Endometrial microvascular endothelial cells (primary cell): ENCODE measurements around the gene DIP2B. TPM values are rescaled to one million over a fixed set of nuclear protein-coding genes. Genes with fewer than 3 reads are reported as not detected.

Experiments used
- in situ Hi-C: cut with HindIII; loops from 2 replicates; pipeline ENCODE4 v1.10.0; 2017; ENCODE audit warnings: low sequenced_read_pairs, low pct_unique_long_range_greater_than_20kb; ENCODE audit errors: inconsistent ontology term
- total RNA-seq: library from RNA; depleted of rRNA; stranded (reverse); fragments of >200 nt; gene quantifications from one replicate; pipeline ENCODE4 v1.2.3, GENCODE V29; 2015; ENCODE audit errors: inconsistent ontology term

DIP2B gene
- total RNA-seq, 1 donor from 2014 or later, result 21.0 TPM

- in situ Hi-C loops, result no loop called here
These were observed 64.5 kb downstream of the DIP2B start for GRCh38 chr12:50569321-50569720.

DNA sequence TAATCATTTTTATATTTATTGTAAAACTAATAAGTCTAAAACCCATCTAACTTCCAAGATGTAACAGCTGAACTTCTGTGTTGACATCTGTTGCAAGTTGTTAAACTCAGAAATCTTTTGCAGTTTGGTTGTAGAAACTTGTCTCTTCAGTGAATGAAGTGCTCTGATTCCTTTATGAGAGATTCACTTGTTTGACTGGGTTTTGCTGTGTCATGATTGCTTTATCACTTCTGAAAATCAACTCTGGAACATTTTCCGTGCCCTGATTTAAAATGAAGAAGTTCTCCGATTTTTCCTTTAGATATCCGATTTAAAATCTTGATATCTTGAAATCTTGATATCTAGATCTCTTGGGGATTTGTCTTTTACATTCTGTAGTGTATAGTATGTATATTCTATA is 65.1 kb downstream of the DIP2B start:
- in situ Hi-C loops, result no loop called here

- in situ Hi-C loops, result no loop called here
These were observed 67.0 kb downstream of the DIP2B start for GRCh38 chr12:50571786-50572185.

- in situ Hi-C loops, result no loop called here
These were observed 67.5 kb downstream of the DIP2B start for GRCh38 chr12:50572287-50572686.

GRCh38 chr12:50572760-50573159 is 68.0 kb downstream of the DIP2B start:
- in situ Hi-C loops, result no loop called here

- in situ Hi-C loops, result no loop called here
These were observed 68.5 kb downstream of the DIP2B start for GRCh38 chr12:50573271-50573670.

DNA sequence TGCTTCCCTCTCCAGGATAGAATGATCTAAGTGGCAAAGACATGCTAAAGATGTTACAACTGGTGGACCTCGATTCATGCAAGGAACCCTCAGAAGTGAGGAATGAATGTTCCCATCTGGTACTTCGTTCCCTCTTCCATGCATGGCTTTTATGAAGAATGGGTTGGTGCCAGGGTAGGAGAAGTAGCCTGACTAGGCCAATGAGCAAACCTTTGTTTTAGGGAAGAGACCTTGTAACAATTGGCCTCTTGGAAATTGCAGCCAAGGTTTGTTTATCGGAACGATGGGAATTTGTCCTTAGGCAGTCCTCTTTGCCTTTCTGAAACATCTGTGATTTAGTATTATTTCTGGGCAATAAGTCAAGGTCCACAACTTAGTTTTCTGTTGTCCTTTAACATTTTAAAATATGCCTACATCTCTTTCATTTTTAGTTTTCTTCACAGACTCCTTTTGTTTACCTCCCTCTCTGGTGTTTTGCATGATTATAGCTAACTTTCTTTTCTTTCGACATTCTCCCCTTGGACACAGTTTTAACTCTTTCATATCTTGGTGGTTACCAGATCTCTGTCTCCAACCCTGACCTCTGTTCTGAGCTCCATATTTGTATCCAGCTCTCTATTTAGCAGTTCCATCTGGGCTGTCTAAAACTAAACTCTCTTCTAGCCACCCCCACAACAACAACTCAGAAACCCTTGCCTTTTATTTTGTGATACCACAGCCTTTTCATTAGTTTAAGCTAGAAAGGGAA is 70.0 kb downstream of the DIP2B start:
- in situ Hi-C loops, result no loop called here

GRCh38 chr12:50579757-50580267 is 75.0 kb downstream of the DIP2B start:
- in situ Hi-C loops, result no loop called here

DNA sequence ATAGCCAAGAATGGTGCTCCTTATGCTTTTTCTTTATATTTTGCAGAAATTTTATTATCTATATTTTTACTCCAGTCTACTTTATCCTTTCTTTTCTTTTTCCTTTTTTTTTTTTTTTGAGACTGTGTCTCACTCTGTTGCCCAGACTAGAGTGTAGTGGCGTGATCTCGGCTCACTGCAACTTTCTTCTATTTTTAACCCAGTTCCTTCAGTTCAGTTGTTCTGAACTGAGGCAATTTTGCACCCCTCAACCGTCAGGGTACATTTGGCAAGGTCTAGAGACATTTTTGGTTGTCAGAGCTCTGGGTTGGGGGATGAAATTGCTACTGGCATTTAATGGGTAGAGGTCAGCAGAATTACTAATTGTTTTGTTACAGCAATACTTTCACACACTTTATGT is 75.7 kb downstream of the DIP2B start:
- in situ Hi-C loops, result no loop called here

DNA sequence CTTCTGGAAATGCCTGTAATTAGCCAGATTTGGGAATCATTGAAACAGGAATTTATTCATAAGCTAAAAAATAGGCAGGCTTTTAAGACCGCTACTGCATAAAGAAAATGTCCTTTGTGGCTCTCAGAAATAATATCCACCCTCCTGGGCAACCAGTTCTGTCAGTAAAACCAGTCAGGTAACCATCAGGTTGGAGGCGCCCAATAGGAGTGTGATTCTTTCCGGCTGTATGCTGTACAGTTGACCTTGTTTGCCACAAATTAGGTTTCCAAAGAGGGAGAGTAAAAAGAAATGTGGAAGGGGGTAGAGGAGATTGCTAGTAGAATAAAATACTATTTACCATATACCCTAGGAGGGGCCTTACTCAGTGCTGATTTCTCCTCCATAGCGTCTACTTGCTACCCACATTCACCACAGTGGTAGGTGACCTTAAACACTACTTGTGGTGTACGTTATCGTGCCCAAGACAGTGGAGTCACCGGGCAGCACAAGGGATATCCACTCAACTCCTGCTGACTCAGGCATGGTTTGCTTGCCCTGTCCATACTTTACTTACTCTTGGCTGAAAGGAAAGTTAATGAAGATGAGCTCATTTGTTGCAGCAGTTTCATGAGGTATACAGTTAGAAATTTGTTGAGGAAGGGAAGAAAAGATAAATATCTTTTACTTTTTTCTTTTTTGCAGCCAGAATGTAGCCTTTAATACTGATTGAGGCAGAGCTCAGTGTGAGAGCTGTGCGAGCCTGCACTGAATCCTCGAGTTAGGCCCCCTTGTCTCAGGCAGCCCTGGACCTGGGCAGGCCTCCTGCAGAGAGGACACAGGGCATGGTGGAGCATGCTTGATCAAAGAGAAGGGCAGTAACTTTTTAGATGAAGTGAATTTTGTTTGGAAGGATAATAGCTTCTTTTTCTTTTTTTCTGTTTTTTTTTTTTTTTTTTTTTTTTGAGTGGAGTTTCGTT is 76.7 kb downstream of the DIP2B start:
- in situ Hi-C loops, result no loop called here

DNA sequence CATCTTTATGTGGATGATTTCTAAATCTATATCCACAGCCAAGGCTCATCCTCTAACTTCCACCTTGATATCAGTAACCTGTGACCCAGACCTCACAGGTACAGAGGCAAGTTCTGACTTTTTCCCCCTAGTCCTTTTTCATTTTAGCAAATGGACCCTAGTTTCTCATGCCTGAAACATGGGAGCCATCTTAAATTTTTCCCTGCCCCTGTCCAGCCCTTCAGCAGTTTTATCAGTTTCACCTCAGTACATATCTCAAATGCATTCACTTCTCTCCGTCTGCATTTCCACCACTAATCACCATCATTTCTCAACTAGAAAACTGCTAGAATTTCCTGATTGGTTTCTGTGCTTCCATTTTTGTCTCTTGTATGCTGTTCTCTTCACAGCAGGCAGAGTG is 79.3 kb downstream of the DIP2B start:
- in situ Hi-C loops, result no loop called here

DNA sequence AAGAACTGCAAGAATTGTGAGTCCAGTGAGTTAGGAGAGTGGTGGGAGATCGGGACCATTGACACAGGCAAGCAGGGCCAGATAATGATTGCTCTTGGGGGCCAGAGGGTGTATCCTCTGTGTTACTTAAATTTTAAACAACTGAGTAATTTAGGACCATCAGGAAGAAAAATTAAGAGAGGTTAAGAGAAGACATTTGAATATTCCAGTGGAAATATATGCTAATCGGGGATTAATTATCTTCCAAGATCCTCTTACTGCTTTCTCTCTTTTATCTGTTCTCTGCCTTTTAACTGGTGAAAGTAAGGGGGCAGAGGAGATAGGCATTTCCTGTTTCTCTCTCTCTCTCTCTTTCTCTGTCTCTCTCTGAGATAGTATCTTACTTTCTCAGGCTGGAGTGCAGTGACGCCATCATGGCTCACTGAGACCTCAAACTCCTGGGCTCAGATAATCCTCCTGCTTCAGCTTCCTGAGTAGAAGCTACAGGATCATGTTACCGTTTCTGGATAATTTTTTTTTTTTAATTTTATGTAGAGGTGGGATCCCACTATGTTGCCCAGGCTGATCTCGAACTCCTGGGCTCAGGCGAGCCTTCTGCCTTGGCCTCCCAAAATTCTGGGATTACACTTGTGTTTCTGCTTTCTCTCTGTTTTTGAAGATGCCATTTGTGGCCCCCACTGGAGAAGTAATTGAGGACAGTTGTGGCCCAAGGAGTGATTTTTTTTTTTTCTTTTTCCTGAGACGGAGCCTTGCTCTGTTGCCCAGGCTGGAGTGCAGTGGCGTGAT is 85.1 kb downstream of the DIP2B start:
- in situ Hi-C loops, result no loop called here

GRCh38 chr12:50590869-50591268 is 86.1 kb downstream of the DIP2B start:
- in situ Hi-C loops, result no loop called here

GRCh38 chr12:50595667-50596066 is 90.9 kb downstream of the DIP2B start:
- in situ Hi-C loops, result no loop called here

- in situ Hi-C loops, result no loop called here
These were observed 92.7 kb downstream of the DIP2B start for GRCh38 chr12:50597200-50598195.

- in situ Hi-C loops, result no loop called here
These were observed 93.6 kb downstream of the DIP2B start for GRCh38 chr12:50598321-50598862.

DNA sequence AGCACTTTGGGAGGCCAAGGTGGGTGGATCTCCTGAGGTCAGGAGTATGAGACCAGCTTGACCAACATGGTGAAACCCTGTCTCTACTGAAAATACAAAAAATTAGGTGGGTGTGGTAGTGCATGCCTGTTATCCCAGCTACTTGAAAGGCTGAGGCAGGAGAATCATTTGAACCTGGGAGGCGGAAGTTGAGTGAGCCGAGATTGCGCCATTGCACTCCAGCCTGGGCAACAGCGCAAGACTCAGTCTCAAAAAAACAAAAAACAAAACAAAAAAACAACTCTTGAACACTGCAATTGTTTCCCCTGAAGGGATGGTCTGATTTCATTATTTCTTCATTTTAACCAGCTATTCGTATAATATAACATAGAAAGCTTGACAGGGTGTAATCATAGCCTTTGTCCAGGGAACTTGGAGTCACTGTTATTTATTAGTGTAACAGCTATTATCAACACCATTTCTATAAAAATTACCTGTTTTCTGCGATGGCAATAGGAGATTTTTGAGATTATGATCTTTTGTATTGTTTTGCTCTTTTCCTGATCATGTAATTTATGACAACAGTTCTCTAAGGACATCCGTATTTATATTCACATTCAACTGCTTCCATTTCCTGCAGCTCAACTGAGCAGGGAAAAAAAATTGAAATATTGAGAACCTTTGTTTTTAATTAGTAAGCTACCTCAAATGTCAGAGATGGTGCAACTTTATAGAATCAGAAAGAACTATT is 94.7 kb downstream of the DIP2B start:
- in situ Hi-C loops, result no loop called here
